GM21515 (cell line): ENCODE results near the gene CR1.
A peak's percentile ranks its signal among the peaks of the same experiment; 100 is the strongest.
"Not testable (repeated sequence)": the region's sequence is repeated elsewhere in the genome, so short reads cannot be mapped to it uniquely, and the experiment has no call there.

ENCODE experiments used
- ATAC-seq: cut with Tn5 transposase; IDR thresholded peaks from one replicate; pipeline ENCODE4 v1.9.1; 2021; ENCODE audit not compliant: unreplicated experiment

Gene CR1

DNA sequence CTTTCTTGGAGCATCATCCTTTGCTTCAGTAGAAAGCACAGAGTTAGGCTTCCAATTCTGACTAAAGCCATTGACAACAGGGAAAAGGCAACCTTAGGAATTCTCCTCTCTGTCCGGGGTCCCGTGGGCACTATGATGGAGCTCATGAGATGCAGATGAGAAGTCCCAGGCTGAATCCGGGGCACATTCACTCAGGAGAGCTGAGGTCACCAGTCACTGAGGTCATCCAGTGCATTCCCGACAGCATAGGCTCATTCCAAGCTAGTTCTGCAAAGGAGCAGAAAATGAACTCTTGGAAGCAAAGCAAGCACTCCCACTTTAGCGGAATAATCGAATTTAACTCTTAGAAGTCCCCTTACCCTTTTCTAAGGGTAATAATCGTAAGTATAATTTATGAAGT is 6.8 kb downstream of the CR1 start:
- ATAC-seq: no peak

- no peak for ATAC-seq
Observed at GRCh38 chr1:207503950-207504349, 8.0 kb downstream of the CR1 start.

GRCh38 chr1:207504438-207504837 is 8.5 kb downstream of the CR1 start:
- no peak for ATAC-seq

- ATAC-seq: no peak
Observed at GRCh38 chr1:207510444-207510843, 14.5 kb downstream of the CR1 start.

DNA sequence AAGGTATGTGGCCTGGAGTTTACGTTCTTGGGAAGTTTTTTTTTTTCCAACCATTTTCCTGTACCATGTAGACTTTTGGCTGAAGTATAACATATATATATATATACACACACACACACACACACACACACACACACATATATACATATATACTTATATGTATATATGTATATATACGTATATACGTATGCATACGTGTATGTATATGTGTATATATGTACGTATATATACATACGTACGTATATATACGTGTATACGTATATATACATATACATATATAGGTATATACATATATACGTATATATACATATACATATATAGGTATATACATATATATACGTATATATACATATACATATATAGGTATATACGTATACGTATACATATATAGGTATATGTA is 18.9 kb downstream of the CR1 start:
- no peak for ATAC-seq

DNA sequence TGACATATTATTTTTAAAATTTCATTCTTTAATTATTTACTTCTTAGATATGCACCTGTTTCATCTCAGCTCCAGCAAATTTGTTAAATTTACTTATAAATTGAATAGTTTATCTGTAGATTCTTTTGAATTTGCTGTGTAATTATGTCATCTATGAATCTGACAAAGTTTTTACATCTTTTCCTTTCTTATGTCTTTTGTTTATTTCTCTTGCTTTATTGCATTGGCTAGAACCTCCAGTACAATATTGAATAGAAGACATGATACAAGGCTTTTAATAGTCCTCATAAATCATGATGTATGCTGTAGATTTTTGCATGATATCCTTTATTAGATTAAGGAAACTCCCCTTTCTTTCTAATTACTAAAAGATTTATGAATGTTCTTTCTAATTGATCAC is 20.8 kb downstream of the CR1 start:
- no peak for ATAC-seq

DNA sequence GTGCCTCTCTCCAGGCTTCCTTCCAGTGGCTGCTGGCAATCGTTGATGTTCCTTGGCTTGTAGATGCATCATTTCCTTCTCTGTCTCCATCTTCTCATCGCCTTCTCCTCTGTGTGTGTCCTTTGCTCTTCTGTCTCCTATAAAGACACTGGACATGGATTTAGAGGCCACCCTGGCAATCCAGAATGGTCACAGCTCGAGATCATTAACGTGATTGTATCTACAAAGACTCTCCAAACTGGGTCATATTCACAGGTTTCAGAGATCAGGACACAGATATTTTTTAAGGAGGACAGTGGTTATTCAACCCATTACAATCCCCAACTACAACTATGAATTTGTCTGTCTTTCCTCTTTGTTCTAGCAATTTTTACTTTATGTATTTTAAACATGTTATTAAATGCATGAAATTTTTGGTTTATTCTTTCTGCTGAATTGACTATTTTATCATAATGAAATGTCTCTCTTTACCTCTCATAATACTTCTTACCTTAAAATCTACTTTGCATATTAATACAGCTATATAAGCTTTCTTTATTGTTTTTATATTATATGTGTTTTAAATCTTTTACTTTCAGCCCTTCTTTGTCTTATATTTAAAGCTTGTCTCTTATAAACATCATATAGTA is 22.8 kb downstream of the CR1 start:
- ATAC-seq: no peak

DNA sequence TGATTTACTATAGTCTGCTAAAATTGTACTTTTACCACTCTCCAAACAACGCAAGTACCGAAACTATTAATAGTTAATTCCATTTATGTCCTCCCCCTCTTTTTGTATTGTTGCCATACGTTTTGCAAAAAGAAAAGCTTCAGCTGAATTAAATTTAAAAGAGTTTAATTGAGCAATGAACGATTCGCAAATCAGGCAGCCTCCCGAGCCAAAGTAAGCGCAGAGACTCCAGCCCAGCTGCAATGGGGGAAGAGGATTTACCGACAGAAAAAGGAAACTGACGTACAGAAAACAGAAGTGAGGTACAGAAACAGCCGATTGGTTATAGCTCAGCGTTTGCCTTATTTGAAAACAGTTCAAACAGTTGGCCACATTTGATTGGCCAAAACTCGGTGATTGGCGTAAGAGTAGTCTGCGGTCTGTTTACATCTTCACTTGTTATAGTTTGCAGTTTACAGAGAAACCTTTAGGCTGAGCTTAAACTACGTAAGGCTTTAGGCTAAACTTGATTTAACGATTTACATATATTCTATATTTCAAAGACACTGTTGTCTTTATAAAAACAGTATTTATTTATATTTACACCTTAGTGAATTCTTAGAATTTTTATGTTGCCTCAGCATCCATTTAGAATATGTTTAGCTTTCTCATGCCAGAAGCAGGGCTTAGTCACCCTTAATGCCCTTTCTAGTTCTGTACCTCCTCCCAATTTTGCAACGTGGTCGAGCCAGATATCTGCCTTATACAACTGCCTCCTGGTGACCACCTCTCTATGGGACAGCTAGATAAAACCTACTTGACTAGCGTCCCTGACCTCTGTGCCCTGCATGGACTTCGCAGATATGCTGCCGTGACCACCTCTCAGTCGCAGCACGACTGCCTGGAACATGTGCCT is 23.8 kb downstream of the CR1 start:
- no peak for ATAC-seq

- not testable (repeated sequence) for ATAC-seq
Observed at GRCh38 chr1:207520400-207521345, 24.7 kb downstream of the CR1 start.

DNA sequence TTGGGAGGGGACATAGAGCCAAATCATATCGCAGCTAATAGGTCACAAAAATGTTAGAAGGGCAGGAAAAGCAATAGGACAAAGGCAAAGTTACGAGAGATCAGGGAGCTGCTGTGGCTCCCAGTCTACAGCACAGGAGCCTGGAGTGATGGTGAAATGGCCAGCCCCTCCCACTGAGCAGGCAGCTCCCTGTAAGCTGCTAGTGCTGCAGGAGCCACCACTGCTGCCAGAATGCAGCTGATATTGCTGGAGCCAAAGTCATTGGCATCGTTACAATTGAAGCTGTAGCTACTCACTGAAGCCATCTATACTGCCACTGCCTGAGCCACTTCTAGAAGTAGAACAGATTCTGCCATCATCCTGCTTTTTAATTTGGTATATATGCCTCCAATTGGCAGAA is 29.3 kb downstream of the CR1 start:
- ATAC-seq: not testable (repeated sequence)

DNA sequence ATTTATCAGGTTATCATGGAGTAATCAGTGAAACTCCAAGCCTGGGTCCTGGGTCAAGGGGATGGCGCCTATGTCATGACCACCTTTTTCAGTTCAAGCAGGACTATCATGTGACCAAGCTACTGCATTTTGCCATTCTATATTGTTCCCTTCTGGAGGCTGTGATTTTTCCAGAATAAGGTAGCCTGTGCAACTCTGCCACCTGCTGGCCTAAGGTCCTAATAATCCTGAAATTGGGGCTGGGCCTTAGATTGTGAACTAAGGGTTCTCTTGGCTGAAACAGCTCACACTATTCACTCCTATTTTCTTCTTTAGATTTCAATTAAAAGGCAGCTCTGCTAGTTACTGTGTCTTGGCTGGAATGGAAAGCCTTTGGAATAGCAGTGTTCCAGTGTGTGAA is 32.4 kb downstream of the CR1 start:
- not testable (repeated sequence) for ATAC-seq

DNA sequence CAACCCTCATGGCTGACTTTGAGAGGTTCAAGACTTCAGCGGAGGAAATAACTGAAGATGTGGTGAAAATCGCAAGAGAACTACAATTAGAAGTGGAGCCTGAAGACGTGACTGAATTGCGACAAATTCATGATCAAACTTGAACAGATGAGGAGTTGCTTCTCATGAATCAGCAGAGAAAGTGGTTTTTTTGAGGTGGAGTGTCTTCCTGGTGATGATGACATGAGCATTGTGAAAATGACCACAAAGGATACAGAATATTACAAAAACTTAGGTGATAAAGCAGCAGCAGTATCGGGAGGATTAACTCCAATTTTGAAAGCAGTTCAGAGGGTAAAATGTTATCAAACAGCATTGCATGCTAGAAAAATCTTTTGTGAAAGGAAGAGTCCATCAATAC is 40.3 kb downstream of the CR1 start:
- not testable (repeated sequence) for ATAC-seq

GRCh38 chr1:207546677-207547357 is 50.9 kb downstream of the CR1 start:
- not testable (repeated sequence) for ATAC-seq

- not testable (repeated sequence) for ATAC-seq
Observed at GRCh38 chr1:207554823-207555222, 58.9 kb downstream of the CR1 start.

GRCh38 chr1:207565546-207566468 is 69.8 kb downstream of the CR1 start:
- ATAC-seq: no peak

GRCh38 chr1:207571926-207572325 is 76.0 kb downstream of the CR1 start:
- not testable (repeated sequence) for ATAC-seq

- ATAC-seq: not testable (repeated sequence)
Observed at GRCh38 chr1:207573074-207573473, 77.1 kb downstream of the CR1 start.

- not testable (repeated sequence) for ATAC-seq
Observed at GRCh38 chr1:207575381-207575780, 79.4 kb downstream of the CR1 start.

- ATAC-seq: peak; percentile 13
Observed at GRCh38 chr1:207578796-207579435, 83.0 kb downstream of the CR1 start.
